Neutrophil (primary cell): ENCODE measurements around the gene RAB3IL1.
"Not testable (repeated sequence)": the region's sequence is repeated elsewhere in the genome, so short reads cannot be mapped to it uniquely, and the experiment has no call there.

Experiments
- H3K27ac ChIP-seq: fragments of 200-600 bp; sonication (generic); 2 replicates; pipeline ENCODE4 v1.5.1; 2016; ENCODE audit warnings: mild to moderate bottlenecking, moderate library complexity
- H3K27me3 ChIP-seq: fragments of 200-600 bp; sonication (generic); 2 replicates; pipeline ENCODE4 v1.6.0; 2016; ENCODE audit warnings: mild to moderate bottlenecking
- H3K36me3 ChIP-seq: fragments of 200-600 bp; sonication (generic); 2 replicates; pipeline ENCODE4 v1.5.1; 2017
- H3K4me1 ChIP-seq, 2 experiments: fragments of 200-600 bp in 1 of 2; sonication (generic) in 1 of 2; 1 replicate in 1 of 2; 2 replicates in 1 of 2; pipeline versions ENCODE4 v1.5.1 to v1.6.1; 2013 to 2016; ENCODE audit warnings: low read depth in 1 of 2, low read length in 1 of 2, mild to moderate bottlenecking in 1 of 2, moderate library complexity in 1 of 2; ENCODE audit not compliant: control insufficient read depth in 1 of 2, insufficient read depth in 1 of 2
- H3K4me3 ChIP-seq, 2 experiments: fragments of 200-600 bp in 1 of 2; sonication (generic) in 1 of 2; 1 replicate in 1 of 2; 2 replicates in 1 of 2; pipeline ENCODE4 v1.5.1; 2013 to 2016; ENCODE audit warnings: low read depth in 1 of 2, low read length in 1 of 2, mild to moderate bottlenecking in 1 of 2, moderate library complexity in 1 of 2
- H3K9me3 ChIP-seq: fragments of 200-600 bp; sonication (generic); 2 replicates; pipeline ENCODE4 v1.5.1; 2016
- TF ChIP-seq, protein P1 (sequence below): fragments of 200-600 bp; sonication (generic); IDR thresholded peaks from 2 replicates; pipeline ENCODE4 v1.5.1; 2016; ENCODE audit warnings: antibody characterized with exemption

RAB3IL1 gene, protein sequence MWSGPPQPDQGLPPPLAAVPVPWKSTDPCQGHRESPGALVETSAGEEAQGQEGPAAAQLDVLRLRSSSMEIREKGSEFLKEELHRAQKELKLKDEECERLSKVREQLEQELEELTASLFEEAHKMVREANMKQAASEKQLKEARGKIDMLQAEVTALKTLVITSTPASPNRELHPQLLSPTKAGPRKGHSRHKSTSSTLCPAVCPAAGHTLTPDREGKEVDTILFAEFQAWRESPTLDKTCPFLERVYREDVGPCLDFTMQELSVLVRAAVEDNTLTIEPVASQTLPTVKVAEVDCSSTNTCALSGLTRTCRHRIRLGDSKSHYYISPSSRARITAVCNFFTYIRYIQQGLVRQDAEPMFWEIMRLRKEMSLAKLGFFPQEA

DNA sequence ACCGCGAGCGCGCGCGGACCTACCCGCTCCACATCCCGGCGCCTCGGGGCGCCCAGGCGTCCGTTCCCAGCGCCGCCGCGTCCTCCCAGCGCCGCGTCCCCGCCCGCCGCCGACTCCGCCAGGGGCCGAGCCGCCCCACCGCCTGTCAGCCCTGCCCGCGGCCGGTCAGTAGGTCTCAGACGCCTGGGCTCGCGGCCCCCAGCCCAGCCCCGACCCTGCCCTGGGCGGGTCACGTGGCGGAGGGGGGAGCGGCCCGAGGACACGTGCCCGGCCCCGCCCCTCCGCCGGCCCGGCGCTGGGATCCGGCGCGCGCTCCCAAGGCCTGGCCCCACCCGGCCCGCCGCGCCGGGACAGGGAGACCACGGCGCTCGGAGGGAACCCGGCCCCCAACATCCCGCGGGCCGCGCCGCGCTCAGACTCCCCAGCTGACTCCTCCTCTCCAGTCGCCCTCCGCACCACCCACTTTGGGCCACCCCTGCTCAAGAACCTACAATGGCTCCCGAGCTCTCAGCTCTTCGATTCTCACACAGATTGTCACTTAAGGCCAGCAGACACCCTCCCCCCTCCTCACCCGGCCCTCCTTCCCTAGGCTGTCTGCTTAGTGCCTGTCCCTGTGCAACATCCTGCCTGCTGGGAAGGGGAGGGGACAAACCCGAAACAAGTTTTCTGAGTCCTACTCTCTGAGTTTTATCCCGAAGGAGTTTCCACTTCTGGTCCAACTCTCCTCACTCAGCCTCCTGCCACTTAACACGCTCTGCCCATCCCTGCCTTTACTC lies at the start of gene RAB3IL1:
Gene RAB3IL1, minus strand, starts transcription at position 233 of the 776 bp plus-strand sequence. Its CDS starts 199 bp downstream, at position 34.
- peaks cover 56 to 66% of the 10 kb centered on the region in 2 experiments for H3K4me1 ChIP-seq
- no peaks in the 10 kb centered on the region for H3K36me3 ChIP-seq
- no peak within 1 kb of the TSS for H3K27ac ChIP-seq
- H3K27me3 ChIP-seq: peaks cover 61% of the 10 kb centered on the region
- TF ChIP-seq, protein P1, sequence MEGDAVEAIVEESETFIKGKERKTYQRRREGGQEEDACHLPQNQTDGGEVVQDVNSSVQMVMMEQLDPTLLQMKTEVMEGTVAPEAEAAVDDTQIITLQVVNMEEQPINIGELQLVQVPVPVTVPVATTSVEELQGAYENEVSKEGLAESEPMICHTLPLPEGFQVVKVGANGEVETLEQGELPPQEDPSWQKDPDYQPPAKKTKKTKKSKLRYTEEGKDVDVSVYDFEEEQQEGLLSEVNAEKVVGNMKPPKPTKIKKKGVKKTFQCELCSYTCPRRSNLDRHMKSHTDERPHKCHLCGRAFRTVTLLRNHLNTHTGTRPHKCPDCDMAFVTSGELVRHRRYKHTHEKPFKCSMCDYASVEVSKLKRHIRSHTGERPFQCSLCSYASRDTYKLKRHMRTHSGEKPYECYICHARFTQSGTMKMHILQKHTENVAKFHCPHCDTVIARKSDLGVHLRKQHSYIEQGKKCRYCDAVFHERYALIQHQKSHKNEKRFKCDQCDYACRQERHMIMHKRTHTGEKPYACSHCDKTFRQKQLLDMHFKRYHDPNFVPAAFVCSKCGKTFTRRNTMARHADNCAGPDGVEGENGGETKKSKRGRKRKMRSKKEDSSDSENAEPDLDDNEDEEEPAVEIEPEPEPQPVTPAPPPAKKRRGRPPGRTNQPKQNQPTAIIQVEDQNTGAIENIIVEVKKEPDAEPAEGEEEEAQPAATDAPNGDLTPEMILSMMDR: no peak
- no peaks in the 10 kb centered on the region for H3K9me3 ChIP-seq
- peak within 1 kb of the TSS; percentile 54 to 57 for H3K4me3 ChIP-seq

DNA sequence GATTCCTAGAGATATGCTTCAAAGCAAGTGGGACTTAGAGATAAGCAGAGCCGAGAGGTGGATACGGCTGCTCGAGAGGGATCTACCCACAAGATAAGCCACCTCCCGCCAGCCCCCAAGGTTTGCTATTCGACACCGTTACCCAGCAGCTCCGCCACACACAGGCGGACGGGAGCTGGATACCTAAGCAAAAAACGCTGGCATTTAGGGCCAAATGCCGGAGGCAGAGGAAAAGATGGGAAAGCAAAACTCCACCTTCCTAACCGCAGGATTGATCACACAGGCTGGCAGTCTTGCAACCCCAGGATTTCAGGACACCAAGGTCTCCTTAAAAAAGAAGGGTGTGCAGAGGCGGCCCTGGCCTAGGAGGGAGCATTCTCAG lies 49.4 kb upstream of the RAB3IL1 start:
- Histone ChIP-seq H3K9me3 (peaks cover 6% of the 10 kb centered on the region), H3K36me3 (peaks cover 51% of the 10 kb centered on the region), H3K27me3 (peaks cover 6% of the 10 kb centered on the region), H3K4me1 (peaks cover 74 to 78% of the 10 kb centered on the region in 2 experiments), H3K27ac (peak overlapping the region; percentile 95), H3K4me3 (peak overlapping the region; percentile 90 to 99)
- TF ChIP-seq, protein P1: no peak

DNA sequence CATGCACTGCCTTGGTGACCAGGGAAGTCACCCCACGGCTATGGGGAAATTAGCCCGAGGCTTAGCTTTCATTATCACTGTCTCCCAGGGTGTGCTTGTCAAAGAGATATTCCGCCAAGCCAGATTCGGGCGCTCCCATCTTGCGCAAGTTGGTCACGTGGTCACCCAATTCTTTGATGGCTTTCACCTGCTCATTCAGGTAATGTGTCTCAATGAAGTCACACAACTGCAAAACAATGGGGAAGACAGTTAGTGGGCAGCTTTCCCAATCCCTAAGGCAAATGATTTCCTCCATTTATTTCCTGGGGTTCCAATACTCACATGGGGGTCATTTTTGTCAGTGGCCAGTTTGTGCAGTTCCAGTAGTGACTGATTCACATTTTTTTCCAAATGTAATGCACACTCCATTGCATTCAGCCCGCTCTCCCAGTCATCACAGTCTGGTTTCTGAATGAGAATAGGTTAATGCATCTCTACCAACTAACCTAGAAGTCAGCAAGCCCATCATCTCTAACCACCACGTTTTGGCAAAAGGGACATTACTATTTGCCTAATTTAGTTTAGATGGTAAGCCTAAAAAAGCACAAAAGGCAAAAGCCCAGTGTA lies 47.4 kb upstream of the RAB3IL1 start:
- peaks cover 74 to 78% of the 10 kb centered on the region in 2 experiments for H3K4me1 ChIP-seq
- not testable (repeated sequence) for H3K27me3 ChIP-seq, H3K9me3 ChIP-seq
- peak overlapping the region; percentile 90 to 99 for H3K4me3 ChIP-seq
- peak overlapping the region; percentile 95 for H3K27ac ChIP-seq
- peaks cover 71% of the 10 kb centered on the region for H3K36me3 ChIP-seq

DNA sequence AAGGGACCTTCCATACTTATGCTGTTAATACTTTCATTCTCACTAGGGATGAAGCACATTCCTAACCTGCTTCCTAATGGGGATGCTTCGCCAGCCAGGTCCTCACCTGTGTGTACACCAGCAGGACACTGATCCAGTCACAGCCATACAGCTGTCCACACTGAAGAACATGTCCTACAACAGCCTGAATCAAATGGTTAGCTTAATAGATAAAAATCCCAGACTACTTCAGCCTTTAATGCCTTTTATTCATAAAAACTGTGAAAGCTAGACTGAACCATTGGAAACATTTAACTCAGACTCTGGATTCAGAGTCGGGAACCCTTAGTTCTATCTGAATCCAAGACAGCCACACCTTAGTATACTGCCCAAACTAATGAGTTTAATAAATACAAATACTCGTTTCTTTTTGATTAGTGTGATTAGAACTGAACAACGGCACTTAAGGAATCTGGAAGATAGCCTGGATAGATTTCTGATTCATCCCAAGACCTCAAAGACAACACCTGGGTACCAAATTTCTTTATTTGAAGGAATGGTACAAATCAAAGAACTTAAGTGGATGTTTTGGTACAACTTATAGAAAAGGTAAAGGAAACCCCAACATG lies 46.8 kb upstream of the RAB3IL1 start:
- H3K4me3 ChIP-seq: peak overlapping the region; percentile 90 to 99
- peaks cover 77% of the 10 kb centered on the region for H3K36me3 ChIP-seq
- peaks cover 74 to 78% of the 10 kb centered on the region in 2 experiments for H3K4me1 ChIP-seq
- H3K27me3 ChIP-seq: peaks cover 5% of the 10 kb centered on the region
- peaks cover 6% of the 10 kb centered on the region for H3K9me3 ChIP-seq
- peak overlapping the region; percentile 95 for H3K27ac ChIP-seq
- TF ChIP-seq, protein P1: no peak

DNA sequence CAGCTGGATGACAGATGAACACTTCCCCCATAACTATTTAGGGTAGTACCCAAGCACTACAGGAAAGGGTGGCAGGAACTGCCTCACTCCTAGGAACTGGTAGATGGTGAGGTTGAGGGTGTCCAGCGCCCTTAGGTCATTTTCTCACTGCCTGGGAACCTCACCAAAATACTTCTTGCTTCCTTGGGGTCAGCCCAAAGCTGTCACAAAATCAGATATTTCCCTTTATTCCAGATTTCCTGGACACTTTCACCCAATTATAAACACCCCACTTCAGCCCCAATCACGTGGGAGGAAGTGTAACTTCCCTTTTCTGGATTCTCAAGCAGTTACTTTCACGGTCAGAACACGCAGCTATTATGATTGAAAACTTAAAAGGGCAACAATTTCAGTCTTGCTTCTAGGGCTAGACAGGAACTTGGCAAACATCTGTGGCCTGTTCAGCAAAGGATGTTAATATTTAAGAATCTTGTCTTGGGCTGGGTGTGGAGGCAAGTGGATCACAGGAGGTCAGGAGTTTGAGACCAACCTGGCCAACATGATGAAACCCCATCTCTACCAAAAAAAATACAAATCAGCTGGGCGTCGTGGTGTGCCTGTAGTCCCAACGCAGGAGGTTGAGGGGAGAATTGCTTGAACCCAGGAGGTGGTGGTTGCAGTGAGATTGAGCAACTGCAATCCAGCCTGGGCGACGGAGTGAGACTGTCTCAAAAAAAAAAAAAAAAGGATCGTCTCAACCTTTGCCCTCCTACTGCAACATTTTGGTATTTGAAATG lies 46.1 kb upstream of the RAB3IL1 start:
- Histone ChIP-seq H3K27me3 (no peaks in the 10 kb centered on the region), H3K9me3 (peaks cover 6% of the 10 kb centered on the region), H3K36me3 (peaks cover 84% of the 10 kb centered on the region), H3K4me3 (peak overlapping the region; percentile 90 to 99), H3K27ac (peak overlapping the region; percentile 95), H3K4me1 (peaks cover 74 to 78% of the 10 kb centered on the region in 2 experiments)
- TF ChIP-seq, protein P1: peak; percentile 34
